Measurements from ENCODE around the gene MIPOL1. TPM values are rescaled to one million over a fixed set of nuclear protein-coding genes. Genes with fewer than 3 reads are reported as not detected.
"Not testable (repeated sequence)": the region's sequence is repeated elsewhere in the genome, so short reads cannot be mapped to it uniquely, and the experiment has no call there.

Gene MIPOL1
- total RNA-seq, 1 donor from 2014 or later, result 24.8 TPM

- no peak for DNase-seq (ENCODE audit: extremely low spot score in 2 of 2)
- H3K4me1 ChIP-seq, result no peaks in the 10 kb centered on the region
- no peak overlapping the region for H3K27ac ChIP-seq
- TF ChIP-seq CTCF (IDR thresholded peaks at IDR 0.05) (no peak), POLR2A (IDR thresholded peaks at IDR 0.05) (no peak), POLR2AphosphoS5 (IDR thresholded peaks at IDR 0.05; ENCODE audit: insufficient read depth in 1 of 2, low read depth in 1 of 2) (no peak)
- no peaks in the 10 kb centered on the region for H3K36me3 ChIP-seq
- intact Hi-C loops (cut with DNase I), result no loop called here
- no peak overlapping the region for H3K4me3 ChIP-seq
- H3K27me3 ChIP-seq, result no peaks in the 10 kb centered on the region
- H3K9me3 ChIP-seq, result no peaks in the 10 kb centered on the region
Observed at GRCh38 chr14:37376944-37377609, 179.3 kb downstream of the MIPOL1 start.

- no peaks in the 10 kb centered on the region for H3K9me3 ChIP-seq
- H3K27me3 ChIP-seq, result no peaks in the 10 kb centered on the region
- H3K4me3 ChIP-seq, result no peak overlapping the region
- DNase-seq (ENCODE audit: extremely low spot score in 2 of 2), result no peak
- TF ChIP-seq CTCF (IDR thresholded peaks at IDR 0.05) (no peak), POLR2A (IDR thresholded peaks at IDR 0.05) (no peak), POLR2AphosphoS5 (IDR thresholded peaks at IDR 0.05; ENCODE audit: insufficient read depth in 1 of 2, low read depth in 1 of 2) (no peak)
- no peaks in the 10 kb centered on the region for H3K4me1 ChIP-seq
- no peaks in the 10 kb centered on the region for H3K36me3 ChIP-seq
- H3K27ac ChIP-seq, result no peak overlapping the region
- intact Hi-C loops (cut with DNase I), result no loop called here
Observed at GRCh38 chr14:37384870-37385596, 187.3 kb downstream of the MIPOL1 start.

- H3K4me1 ChIP-seq; intact Hi-C loops (cut with DNase I); DNase-seq (ENCODE audit: extremely low spot score in 2 of 2); H3K4me3 ChIP-seq; H3K27me3 ChIP-seq; H3K27ac ChIP-seq; H3K36me3 ChIP-seq: not testable (repeated sequence)
- H3K9me3 ChIP-seq, result peaks cover 15% of the 10 kb centered on the region
Observed at GRCh38 chr14:37397157-37397940, 199.6 kb downstream of the MIPOL1 start.

GRCh38 chr14:37397941-37398215 lies 200.1 kb downstream of the MIPOL1 start:
- intact Hi-C loops (cut with DNase I), result no loop called here
- H3K4me3 ChIP-seq, result no peak overlapping the region
- no peak overlapping the region for H3K27ac ChIP-seq
- H3K4me1 ChIP-seq, result no peaks in the 10 kb centered on the region
- no peaks in the 10 kb centered on the region for H3K36me3 ChIP-seq
- TF ChIP-seq CTCF (IDR thresholded peaks at IDR 0.05) (no peak), POLR2AphosphoS5 (IDR thresholded peaks at IDR 0.05; ENCODE audit: insufficient read depth in 1 of 2, low read depth in 1 of 2) (no peak), POLR2A (IDR thresholded peaks at IDR 0.05) (no peak)
- no peaks in the 10 kb centered on the region for H3K27me3 ChIP-seq
- peaks cover 10% of the 10 kb centered on the region for H3K9me3 ChIP-seq
- no peak for DNase-seq (ENCODE audit: extremely low spot score in 2 of 2)

- no peak for TF ChIP-seq CTCF (IDR thresholded peaks at IDR 0.05)
- no peak for TF ChIP-seq POLR2A (IDR thresholded peaks at IDR 0.05)
- TF ChIP-seq POLR2AphosphoS5 (IDR thresholded peaks at IDR 0.05; ENCODE audit: insufficient read depth in 1 of 2, low read depth in 1 of 2), result no peak
- H3K27me3 ChIP-seq, result no peaks in the 10 kb centered on the region
- no peak for DNase-seq (ENCODE audit: extremely low spot score in 2 of 2)
Observed at GRCh38 chr14:37399517-37399916, 201.8 kb downstream of the MIPOL1 start.

More at GRCh38 chr14:37399517-37399916, 201.8 kb downstream of the MIPOL1 start:
- no peaks in the 10 kb centered on the region for H3K4me1 ChIP-seq
- intact Hi-C loops (cut with DNase I), result no loop called here
- no peaks in the 10 kb centered on the region for H3K36me3 ChIP-seq
- peaks cover 9% of the 10 kb centered on the region for H3K9me3 ChIP-seq
- H3K27ac ChIP-seq, result no peak overlapping the region
- no peak overlapping the region for H3K4me3 ChIP-seq

All from vagina (tissue), 2 donors.